Lower lobe of right lung (tissue), 2 donors: Measurements from ENCODE around the gene TEX36. TPM values are rescaled to one million over a fixed set of nuclear protein-coding genes. Genes with fewer than 3 reads are reported as not detected.

Experiments
- ATAC-seq, 2 donors: fragments of 200-7000 bp; cut with Tn5 transposase; one replicate each; pipeline ENCODE4 v1.9.1; 2020 to 2022; ENCODE audit warnings: mild to moderate bottlenecking in 2 of 2, moderate library complexity in 2 of 2
- DNase-seq: peaks from one replicate; pipeline ENCODE4 v3.0.0-alpha.2; 2020
- H3K27ac ChIP-seq: fragments of 200-600 bp; one replicate; pipeline ENCODE4 v1.8.0; 2022
- H3K27me3 ChIP-seq: fragments of 200-600 bp; one replicate; pipeline ENCODE4 v1.8.0; 2022; ENCODE audit warnings: low read depth
- H3K36me3 ChIP-seq: fragments of 200-600 bp; one replicate; pipeline ENCODE4 v1.8.0; 2022; ENCODE audit warnings: mild to moderate bottlenecking
- H3K4me1 ChIP-seq: fragments of 200-600 bp; one replicate; pipeline ENCODE4 v1.8.0; 2022
- H3K4me3 ChIP-seq: fragments of 200-600 bp; one replicate; pipeline ENCODE4 v1.8.0; 2022; ENCODE audit warnings: mild to moderate bottlenecking
- H3K9me3 ChIP-seq: fragments of 200-600 bp; one replicate; pipeline ENCODE4 v1.8.0; 2022
- CTCF ChIP-seq: fragments of 200-600 bp; IDR thresholded peaks from one replicate; pipeline ENCODE4 v1.8.0; 2022; ENCODE audit warnings: antibody characterized with exemption, mild to moderate bottlenecking
- intact Hi-C: fragments of 100-400 bp; cut with DNase I; formaldehyde crosslinking; loops from one replicate; pipeline ENCODE4 v1.11.0; 2022
- total RNA-seq: library from RNA; stranded (reverse); fragmentation: NEBNext Ultra II Directional; extraction: Animal tissue kit (Norgen Biotek cat#: 25700); gene quantifications from one replicate; pipeline ENCODE4 v1.2.1, GENCODE V29; 2021
- donor health status: DM: no; HTN: yes; CAD: no; lungs with severe emphysema.

Gene TEX36
- total RNA-seq, 1 donor from 2014 or later, result not detected

DNA sequence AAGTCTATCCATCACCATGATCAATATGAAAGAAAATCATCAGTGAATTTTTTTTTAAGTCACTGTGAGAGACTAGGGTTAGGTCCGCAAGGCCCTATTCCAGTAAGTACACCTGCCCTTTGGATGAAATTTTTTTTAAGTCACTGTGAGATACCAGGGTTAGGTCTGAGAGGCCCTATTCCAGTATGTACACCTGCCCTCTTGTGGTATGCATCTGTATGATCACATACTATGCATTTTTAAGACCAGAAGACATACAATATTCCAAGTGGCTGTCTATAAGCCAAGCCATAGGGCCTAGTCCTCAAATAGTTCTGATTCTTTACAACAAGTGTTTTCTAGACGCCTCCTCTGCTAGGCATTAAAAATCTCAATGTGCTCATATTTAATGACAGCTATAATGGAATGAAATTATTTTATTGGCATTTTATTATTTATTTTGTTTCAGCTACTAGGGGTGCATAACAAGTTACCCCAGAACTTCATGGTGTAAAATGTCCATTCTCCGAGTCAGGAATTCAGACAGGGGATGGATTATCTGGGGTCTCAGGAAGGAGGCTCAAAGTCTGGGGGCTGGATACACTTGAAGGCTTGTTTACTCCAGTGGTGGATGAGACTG lies 53.1 kb downstream of the TEX36 start:
- Histone ChIP-seq H3K27me3 (no peaks in the 10 kb centered on the region), H3K4me1 (no peaks in the 10 kb centered on the region), H3K36me3 (no peaks in the 10 kb centered on the region), H3K27ac (no peak overlapping the region), H3K9me3 (no peaks in the 10 kb centered on the region), H3K4me3 (no peak overlapping the region)
- intact Hi-C loops, result no loop called here
- no peak for ATAC-seq
- no peak for TF ChIP-seq CTCF
- no peak for DNase-seq

- DNase-seq, result no peak
- Histone ChIP-seq H3K4me1 (no peaks in the 10 kb centered on the region), H3K27me3 (no peaks in the 10 kb centered on the region), H3K36me3 (no peaks in the 10 kb centered on the region), H3K27ac (no peak overlapping the region), H3K4me3 (no peak overlapping the region), H3K9me3 (no peaks in the 10 kb centered on the region)
- intact Hi-C loops, result no loop called here
- no peak for ATAC-seq
- no peak for TF ChIP-seq CTCF
Measured at GRCh38 chr10:125628104-125629049, 54.6 kb downstream of the TEX36 start.

GRCh38 chr10:125627646-125628045 lies 55.3 kb downstream of the TEX36 start:
- intact Hi-C loops, result no loop called here
- TF ChIP-seq CTCF, result no peak

DNA sequence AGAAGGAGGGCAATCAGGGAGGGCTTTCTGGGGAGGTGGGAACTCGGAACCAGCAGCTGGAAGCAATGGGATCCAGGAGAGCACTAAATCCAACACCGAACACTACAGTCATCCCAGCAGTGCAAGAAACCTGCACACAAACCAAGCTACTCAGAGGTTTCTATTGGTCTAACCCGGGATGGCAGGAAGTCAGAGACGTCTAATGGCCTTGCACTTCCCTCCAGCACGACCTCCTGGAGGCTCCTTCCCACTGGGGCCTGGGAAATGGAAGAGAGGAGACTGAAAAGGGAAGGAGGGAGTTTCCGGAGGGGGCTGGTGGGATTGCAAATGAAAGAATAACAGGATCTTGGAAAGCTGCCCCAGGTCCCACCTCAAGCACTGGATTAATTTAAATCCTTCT lies 56.3 kb downstream of the TEX36 start:
- intact Hi-C loops, result no loop called here

More at GRCh38 chr10:125627646-125628045, 55.3 kb downstream of the TEX36 start:
- Histone ChIP-seq H3K27me3 (no peaks in the 10 kb centered on the region), H3K9me3 (no peaks in the 10 kb centered on the region), H3K4me1 (no peaks in the 10 kb centered on the region), H3K27ac (no peak overlapping the region), H3K4me3 (no peak overlapping the region), H3K36me3 (no peaks in the 10 kb centered on the region)
- DNase-seq, result no peak
- no peak for ATAC-seq

GRCh38 chr10:125625586-125625985 lies 57.4 kb downstream of the TEX36 start:
- H3K4me3 ChIP-seq, result no peak overlapping the region
- DNase-seq, result no peak
- no peaks in the 10 kb centered on the region for H3K36me3 ChIP-seq
- no peak overlapping the region for H3K27ac ChIP-seq
- H3K27me3 ChIP-seq, result no peaks in the 10 kb centered on the region
- no peak for ATAC-seq
- H3K9me3 ChIP-seq, result no peaks in the 10 kb centered on the region
- intact Hi-C loops, result no loop called here
- no peak for TF ChIP-seq CTCF
- H3K4me1 ChIP-seq, result no peaks in the 10 kb centered on the region

More for the DNA sequence above, 56.3 kb downstream of the TEX36 start:
- TF ChIP-seq CTCF, result no peak
- H3K4me3 ChIP-seq, result no peak overlapping the region
- ATAC-seq (no peak), DNase-seq (no peak)
- H3K27ac ChIP-seq, result no peak overlapping the region
- H3K27me3 ChIP-seq, result no peaks in the 10 kb centered on the region
- H3K36me3 ChIP-seq, result no peaks in the 10 kb centered on the region
- no peaks in the 10 kb centered on the region for H3K4me1 ChIP-seq
- H3K9me3 ChIP-seq, result no peaks in the 10 kb centered on the region
